Activated CD4-positive, alpha-beta T cell treated with anti-CD3 and anti-CD28 coated beads for 36 hours (primary cell): ENCODE measurements around the gene MRPL10. TPM values are rescaled to one million over a fixed set of nuclear protein-coding genes. Genes with fewer than 3 reads are reported as not detected.

Experiments used
- ATAC-seq: fragments of 200-7000 bp; cut with Tn5 transposase; one replicate; pipeline ENCODE4 v1.10.0; 2021; ENCODE audit warnings: mild to moderate bottlenecking, moderate library complexity
- CTCF ChIA-PET: fragments of 350-600 bp; sonication (Branson Sonifier 250); formaldehyde crosslinking; loops from one replicate; lab custom pipeline; 2021; ENCODE audit warnings: antibody characterized with exemption; lab: Charles Lee
- POLR2A ChIA-PET: fragments of 350-600 bp; sonication (Branson Sonifier 250); formaldehyde crosslinking; loops from one replicate; lab custom pipeline; 2021; ENCODE audit warnings: antibody characterized with exemption, inconsistent platforms; lab: Charles Lee
- DNase-seq: peaks from one replicate; pipeline ENCODE4 v3.0.0-alpha.2; 2020
- H3K27ac Mint-ChIP-seq: one replicate; pipeline ENCODE4 v1.8.0; 2021; ENCODE audit warnings: mixed read lengths
- H3K27me3 Mint-ChIP-seq: one replicate; pipeline ENCODE4 v1.8.0; 2021; ENCODE audit warnings: mixed read lengths
- H3K36me3 Mint-ChIP-seq: one replicate; pipeline ENCODE4 v1.8.0; 2021; ENCODE audit warnings: low read depth, mixed read lengths
- H3K4me1 Mint-ChIP-seq: one replicate; pipeline ENCODE4 v1.8.0; 2021; ENCODE audit warnings: mixed read lengths
- H3K4me3 Mint-ChIP-seq: one replicate; pipeline ENCODE4 v1.8.0; 2021; ENCODE audit warnings: mild to moderate bottlenecking, moderate library complexity, mixed read lengths
- H3K9me3 Mint-ChIP-seq: one replicate; pipeline ENCODE4 v1.8.0; 2021; ENCODE audit warnings: low read depth, mixed read lengths
- intact Hi-C, 2 experiments: fragments of 100-400 bp; cut with DNase I in 1 of 2; cut with micrococcal nuclease in 1 of 2; formaldehyde crosslinking; loops; one replicate each; pipeline versions ENCODE4 v1.14.2 to v1.15.1; 2022 to 2024; cut with DNase I, micrococcal nuclease
- total RNA-seq, 2 experiments: library from RNA; stranded (reverse); gene quantifications; one replicate each; pipeline ENCODE4 v1.2.3, GENCODE V29; 2021

MRPL10 gene
- total RNA-seq, 2 experiments from 2014 or later = 66.9 to 70.9 TPM

DNA sequence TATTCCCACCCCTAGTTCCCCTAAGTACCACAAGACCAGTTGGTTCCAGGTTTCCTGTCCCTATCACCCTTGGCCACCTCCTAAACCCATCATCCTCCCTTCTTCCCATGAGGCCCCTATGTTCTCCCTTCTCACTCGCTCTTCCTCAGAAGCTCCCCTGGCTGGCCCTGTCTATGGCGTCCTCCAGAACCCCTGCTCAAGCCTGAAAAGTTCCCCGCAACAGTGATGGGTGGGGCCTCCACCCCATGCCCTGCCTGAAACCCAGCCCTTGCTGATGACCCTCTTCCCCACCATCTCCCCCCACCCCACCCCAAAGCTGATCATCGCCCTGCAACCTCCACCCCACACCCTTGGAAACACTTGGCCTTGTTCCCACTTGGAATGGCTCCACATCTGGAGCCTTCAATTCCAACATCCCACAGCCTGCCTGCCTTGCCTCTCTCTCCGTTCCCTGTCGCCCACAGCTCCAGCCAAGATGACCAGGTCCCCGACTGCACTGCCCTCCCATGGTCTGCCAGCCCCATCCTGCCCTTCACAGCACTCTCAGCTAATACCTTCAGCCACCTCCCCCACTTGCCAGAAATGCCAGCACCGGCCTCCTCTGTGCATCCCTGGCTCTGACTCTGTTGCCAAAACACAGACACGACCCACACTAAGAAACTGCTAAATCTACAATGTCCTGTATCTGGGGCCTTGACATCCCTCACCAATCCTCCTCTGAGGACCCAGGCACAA lies 20.3 kb downstream of the MRPL10 start:
- H3K27ac Mint-ChIP-seq = peak overlapping the region; percentile 15
- peaks cover 8% of the 10 kb centered on the region for H3K4me1 Mint-ChIP-seq
- H3K27me3 Mint-ChIP-seq = no peaks in the 10 kb centered on the region
- H3K36me3 Mint-ChIP-seq = peaks cover 9% of the 10 kb centered on the region
- ChIA-PET POLR2A (no interaction called here), CTCF (no interaction called here)
- ATAC-seq (no peak), DNase-seq (peak; percentile 3)
- no peak overlapping the region for H3K4me3 Mint-ChIP-seq
- intact Hi-C loops = no loop called here
- no peaks in the 10 kb centered on the region for H3K9me3 Mint-ChIP-seq

DNA sequence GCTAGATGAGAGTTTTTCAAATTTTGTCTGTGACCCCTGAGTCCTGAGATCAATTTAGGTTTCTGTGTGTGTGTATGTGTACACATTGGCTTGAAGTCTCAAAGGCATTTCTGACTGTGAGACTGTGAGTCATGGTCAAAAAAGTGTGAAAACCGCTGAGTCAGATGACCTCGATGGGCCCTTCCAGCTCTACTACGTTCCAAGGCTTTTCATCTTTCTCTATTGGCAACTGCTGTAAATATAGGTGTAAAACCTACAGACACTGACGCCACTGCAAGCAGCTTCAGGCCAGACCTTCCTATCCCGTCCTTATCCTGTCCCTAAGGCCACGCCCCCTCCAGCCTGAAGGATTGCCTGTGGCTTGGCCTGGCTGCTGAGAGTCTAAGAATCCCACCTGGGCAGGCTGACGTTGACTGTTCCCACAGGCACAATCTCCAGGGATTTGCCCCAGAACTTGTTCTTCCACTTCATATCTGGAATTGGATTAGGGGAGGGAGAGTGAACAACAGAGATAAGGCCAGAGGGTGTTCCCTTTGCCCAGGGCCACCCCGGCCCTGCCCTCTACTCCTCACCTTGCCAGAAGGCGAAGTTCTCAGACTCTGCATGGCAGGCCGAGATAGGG lies 21.0 kb downstream of the MRPL10 start:
- Mint-ChIP-seq H3K36me3 (peaks cover 7% of the 10 kb centered on the region), H3K27me3 (no peaks in the 10 kb centered on the region), H3K9me3 (no peaks in the 10 kb centered on the region), H3K27ac (peak overlapping the region; percentile 64), H3K4me1 (peaks cover 8% of the 10 kb centered on the region), H3K4me3 (no peak overlapping the region)
- CTCF ChIA-PET = interaction anchor here (0.8 to 1.2 kb wide), 3 partner anchors 9 to 111 kb away, joined by 3 to 5 read pairs (median 3); no protein-coding TSS in a partner anchor
- DNase-seq (peak; percentile 63), ATAC-seq (peak; percentile 96)
- POLR2A ChIA-PET = interaction anchor here (0.8 kb wide), 1 partner anchor 85 kb away, joined by 3 read pairs; the partner anchor contains the start of gene SP2
- intact Hi-C loops = no loop called here

DNA sequence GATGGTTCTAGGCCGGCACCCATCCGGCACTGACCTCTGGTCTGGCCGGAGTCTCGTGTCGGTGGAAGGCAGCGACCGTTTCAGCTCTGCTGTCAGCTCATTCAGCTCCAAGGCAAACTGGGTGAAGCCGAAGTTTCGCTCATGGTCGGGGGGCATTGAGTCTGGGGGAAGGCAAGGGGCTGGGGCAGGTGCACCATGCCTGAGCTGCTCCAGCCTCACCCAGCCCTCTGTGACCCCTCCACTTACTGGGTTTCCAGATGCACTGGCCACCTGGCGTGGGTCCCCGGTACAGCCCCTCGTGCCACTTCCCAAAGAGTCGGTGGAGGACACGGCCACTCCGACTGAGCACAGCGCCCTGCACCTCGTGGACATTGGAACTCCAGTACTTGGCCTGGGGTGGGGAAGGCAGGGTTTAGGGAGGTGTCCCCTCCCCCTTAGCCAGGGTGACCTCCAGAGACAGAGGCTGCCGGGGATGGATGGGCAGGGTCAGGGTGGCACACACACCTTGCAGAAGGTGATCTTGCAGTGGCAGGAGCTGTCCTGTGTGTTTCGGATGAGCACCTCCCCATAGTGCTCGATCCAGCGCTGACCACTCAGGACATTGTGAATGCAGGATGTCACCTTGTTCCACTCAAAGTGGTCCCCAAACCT lies 22.4 kb downstream of the MRPL10 start:
- Mint-ChIP-seq H3K36me3 (peaks cover 7% of the 10 kb centered on the region), H3K27ac (no peak overlapping the region), H3K9me3 (no peaks in the 10 kb centered on the region), H3K4me1 (peaks cover 8% of the 10 kb centered on the region), H3K4me3 (no peak overlapping the region), H3K27me3 (no peaks in the 10 kb centered on the region)
- POLR2A ChIA-PET = interaction anchor here (0.6 kb wide), 1 partner anchor 208 kb away, joined by 3 read pairs; no protein-coding TSS in a partner anchor
- DNase-seq (no peak), ATAC-seq (no peak)
- CTCF ChIA-PET = no interaction called here
- intact Hi-C loops = loop anchor here in 1 of 2 experiments (10.0 kb wide), 1 partner anchor 144 kb away; no protein-coding TSS in a partner anchor

DNA sequence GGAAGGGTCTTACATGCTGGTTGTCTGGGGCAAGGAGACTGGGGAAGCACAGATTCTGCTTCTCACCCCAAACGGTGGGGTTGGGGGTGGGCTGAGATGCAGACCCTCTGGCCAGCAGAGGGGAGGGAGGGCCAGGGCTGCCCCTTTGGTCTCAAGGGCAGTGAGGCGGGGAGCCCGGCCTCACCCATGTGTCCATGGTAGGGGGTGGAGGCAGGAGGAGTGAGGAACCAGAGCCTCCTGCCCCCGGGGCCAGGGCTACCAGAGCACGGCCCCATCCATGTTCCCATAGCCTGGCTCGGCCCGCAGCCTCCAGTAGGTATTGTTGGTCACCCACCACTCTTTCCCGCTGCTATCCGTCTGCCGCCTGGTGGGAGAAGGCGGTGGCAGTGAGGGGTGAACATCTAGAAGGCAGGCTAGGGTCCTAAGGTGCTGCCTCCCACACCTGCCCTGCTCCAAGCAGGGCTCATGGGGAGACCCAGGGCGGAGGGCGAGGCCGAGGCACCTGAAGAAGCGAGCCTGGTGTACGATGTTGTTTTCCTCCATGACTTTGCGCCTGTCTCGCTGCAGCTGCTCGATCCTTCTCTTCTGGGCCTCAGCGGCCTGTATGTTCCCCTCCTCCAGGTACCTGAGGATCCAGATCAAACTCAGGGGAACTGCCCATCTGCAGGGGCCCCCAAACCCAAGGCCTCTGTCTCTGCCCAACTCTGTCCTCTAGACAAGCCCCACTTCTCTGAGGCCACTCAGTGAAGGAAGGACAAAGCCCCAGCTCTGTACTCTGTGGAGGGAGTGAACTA lies 23.1 kb downstream of the MRPL10 start:
- Mint-ChIP-seq H3K27me3 (no peaks in the 10 kb centered on the region), H3K9me3 (no peaks in the 10 kb centered on the region), H3K36me3 (peaks cover 7% of the 10 kb centered on the region), H3K4me3 (no peak overlapping the region), H3K4me1 (peaks cover 8% of the 10 kb centered on the region), H3K27ac (no peak overlapping the region)
- ATAC-seq = no peak
- ChIA-PET CTCF (no interaction called here), POLR2A (no interaction called here)
- no peak for DNase-seq
- intact Hi-C loops = loop anchor here in 1 of 2 experiments (10.0 kb wide), 1 partner anchor 143 kb away; no protein-coding TSS in a partner anchor

DNA sequence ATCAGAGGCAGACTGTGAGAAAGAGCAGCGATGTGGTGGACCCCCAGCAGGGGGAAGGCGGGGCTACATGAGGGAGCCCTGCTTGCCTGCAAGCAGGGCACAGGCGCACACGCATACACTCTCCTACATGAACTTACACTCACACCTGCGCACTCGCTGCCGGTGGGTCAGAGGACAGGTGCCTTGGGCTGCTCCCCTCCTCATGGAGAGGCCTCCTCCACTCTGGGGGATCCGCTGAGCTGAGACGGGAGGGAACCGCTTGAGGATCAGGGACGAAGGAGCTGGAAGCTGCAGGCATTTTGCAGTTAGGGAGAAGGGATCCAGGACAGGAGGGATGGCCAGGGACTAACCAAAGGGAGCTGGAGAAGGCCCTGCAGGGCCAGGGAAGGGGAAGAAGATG lies 23.9 kb downstream of the MRPL10 start:
- POLR2A ChIA-PET = no interaction called here
- ATAC-seq = no peak

DNA sequence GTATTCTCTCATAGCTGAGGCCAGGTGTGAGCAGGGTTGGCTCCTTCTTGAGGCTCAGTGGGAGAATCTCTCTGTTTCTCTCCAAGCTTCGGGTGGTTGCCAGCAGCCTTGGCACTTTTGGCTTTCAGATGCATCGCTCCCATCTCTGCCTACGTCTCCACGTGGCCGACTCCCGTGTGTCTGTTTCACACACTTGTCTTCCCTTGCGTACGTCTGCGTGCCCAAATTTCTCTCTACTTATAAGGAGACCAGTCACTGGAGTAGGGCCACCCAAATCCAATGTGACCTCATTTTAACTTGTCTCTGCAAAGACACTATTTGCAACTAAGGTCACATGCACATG lies 24.5 kb downstream of the MRPL10 start:
- intact Hi-C loops = loop anchor here in 1 of 2 experiments (10.0 kb wide), 1 partner anchor 142 kb away; no protein-coding TSS in a partner anchor
- H3K27ac Mint-ChIP-seq = no peak overlapping the region
- ATAC-seq = no peak
- no peaks in the 10 kb centered on the region for H3K9me3 Mint-ChIP-seq
- H3K4me1 Mint-ChIP-seq = peaks cover 8% of the 10 kb centered on the region
- no peaks in the 10 kb centered on the region for H3K27me3 Mint-ChIP-seq
- H3K36me3 Mint-ChIP-seq = peaks cover 7% of the 10 kb centered on the region
- ChIA-PET CTCF (no interaction called here), POLR2A (no interaction called here)
- no peak overlapping the region for H3K4me3 Mint-ChIP-seq
- no peak for DNase-seq

More for the DNA sequence above, 23.9 kb downstream of the MRPL10 start:
- intact Hi-C loops = loop anchor here in 1 of 2 experiments (10.0 kb wide), 1 partner anchor 143 kb away; no protein-coding TSS in a partner anchor
- H3K4me1 Mint-ChIP-seq = peaks cover 8% of the 10 kb centered on the region
- no peak overlapping the region for H3K4me3 Mint-ChIP-seq
- no peaks in the 10 kb centered on the region for H3K9me3 Mint-ChIP-seq
- DNase-seq = no peak
- CTCF ChIA-PET = no interaction called here
- H3K36me3 Mint-ChIP-seq = peaks cover 7% of the 10 kb centered on the region
- no peaks in the 10 kb centered on the region for H3K27me3 Mint-ChIP-seq
- no peak overlapping the region for H3K27ac Mint-ChIP-seq

DNA sequence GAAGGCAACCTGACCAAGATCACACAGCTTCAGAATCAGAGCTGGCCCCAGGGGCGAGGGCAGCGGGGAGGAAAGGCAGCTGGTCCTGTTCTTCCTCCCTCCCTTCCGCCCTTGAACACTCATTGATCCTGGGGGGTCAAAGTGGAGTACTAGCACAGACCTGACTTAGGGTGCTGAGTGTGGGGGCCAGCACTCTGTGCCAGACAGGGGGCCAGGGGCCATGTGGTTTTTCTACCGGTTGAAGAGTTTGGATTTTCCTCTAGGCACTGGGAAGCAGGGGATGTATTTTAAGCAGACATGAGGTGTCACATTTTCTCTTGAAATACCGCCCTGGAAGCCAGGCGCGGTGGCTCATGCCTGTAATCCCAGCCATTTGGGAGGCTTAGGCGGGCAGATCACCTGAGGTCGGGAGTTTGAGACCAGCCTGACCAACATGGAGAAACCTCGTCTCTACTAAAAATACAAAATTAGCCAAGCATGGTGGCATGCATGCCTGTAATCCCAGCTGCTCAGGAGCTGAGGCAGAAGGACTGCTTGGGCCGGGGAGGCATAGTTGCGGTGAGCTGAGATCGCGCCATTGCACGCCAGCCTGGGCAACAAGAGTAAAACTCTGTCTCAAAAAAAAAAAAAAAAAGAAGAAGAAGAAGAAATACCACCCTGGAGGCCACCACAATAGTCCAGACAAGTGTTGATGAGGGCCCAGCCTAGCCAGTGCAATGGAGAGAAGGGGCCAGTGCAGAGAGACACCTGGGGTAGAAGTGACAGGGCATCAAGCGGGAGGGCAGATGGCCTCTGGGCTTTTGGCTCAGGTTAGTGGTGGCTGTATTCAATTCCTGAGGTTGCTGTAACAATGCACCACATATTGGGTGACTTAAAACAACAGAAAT lies 25.1 kb downstream of the MRPL10 start:
- Mint-ChIP-seq H3K9me3 (no peaks in the 10 kb centered on the region), H3K4me1 (peaks cover 8% of the 10 kb centered on the region), H3K27ac (no peak overlapping the region), H3K27me3 (no peaks in the 10 kb centered on the region), H3K4me3 (no peak overlapping the region), H3K36me3 (peaks cover 7% of the 10 kb centered on the region)
- POLR2A ChIA-PET = no interaction called here
- intact Hi-C loops = loop anchor here in 1 of 2 experiments (10.0 kb wide), 1 partner anchor 141 kb away; no protein-coding TSS in a partner anchor
- CTCF ChIA-PET = no interaction called here
- DNase-seq (no peak), ATAC-seq (no peak)

DNA sequence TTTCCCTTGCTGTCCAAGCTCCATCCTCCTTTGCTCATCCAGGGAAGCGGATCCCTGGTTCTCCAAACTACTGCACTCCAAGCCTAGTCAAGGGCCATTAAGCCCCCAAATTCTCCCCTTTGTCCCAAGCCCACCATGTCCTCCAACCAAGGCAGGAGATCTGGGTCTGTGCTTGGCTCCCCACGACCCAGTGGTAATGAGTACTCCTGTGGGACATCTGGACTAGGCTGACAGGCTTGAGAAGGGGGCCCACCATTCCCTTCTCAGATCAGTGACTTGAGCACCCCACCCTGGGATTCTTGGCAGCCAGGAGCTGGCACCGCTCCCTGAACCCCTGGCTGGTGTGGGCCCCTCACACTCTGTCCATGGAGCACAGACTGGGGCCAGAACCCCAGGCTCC lies 26.9 kb downstream of the MRPL10 start:
- no peaks in the 10 kb centered on the region for H3K27me3 Mint-ChIP-seq
- ChIA-PET POLR2A (no interaction called here), CTCF (no interaction called here)
- DNase-seq = no peak
- H3K36me3 Mint-ChIP-seq = peaks cover 4% of the 10 kb centered on the region
- H3K27ac Mint-ChIP-seq = no peak overlapping the region
- H3K4me1 Mint-ChIP-seq = no peaks in the 10 kb centered on the region
- intact Hi-C loops = loop anchor here (5.0 to 10.0 kb wide), 4 partner anchors 67 to 572 kb away; no protein-coding TSS in a partner anchor
- H3K9me3 Mint-ChIP-seq = no peaks in the 10 kb centered on the region
- no peak for ATAC-seq
- no peak overlapping the region for H3K4me3 Mint-ChIP-seq

DNA sequence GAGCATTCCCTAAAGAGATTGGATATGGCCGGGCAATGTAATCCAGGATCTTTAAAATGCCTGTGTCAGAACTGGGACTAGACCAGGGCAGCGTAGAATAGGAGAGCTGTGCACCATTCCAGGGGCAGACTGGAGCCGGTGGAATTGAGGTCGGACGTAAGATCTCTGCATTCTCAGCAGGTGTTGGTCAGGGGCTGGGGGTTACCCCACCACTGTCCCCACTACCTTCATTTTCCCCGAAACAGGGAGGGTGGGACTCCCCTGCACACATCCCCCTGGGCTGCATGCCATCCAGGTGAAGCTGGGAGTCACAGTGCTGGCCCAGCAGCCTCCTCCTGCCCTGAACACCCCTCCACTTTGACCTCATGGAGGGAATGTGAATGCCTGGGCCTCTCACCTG lies 27.6 kb downstream of the MRPL10 start:
- Mint-ChIP-seq H3K9me3 (no peaks in the 10 kb centered on the region), H3K4me3 (no peak overlapping the region), H3K27me3 (no peaks in the 10 kb centered on the region), H3K36me3 (peaks cover 4% of the 10 kb centered on the region), H3K4me1 (no peaks in the 10 kb centered on the region), H3K27ac (no peak overlapping the region)
- intact Hi-C loops = loop anchor here (2.0 to 10.0 kb wide), 5 partner anchors 66 to 571 kb away; no protein-coding TSS in a partner anchor
- POLR2A ChIA-PET = no interaction called here
- DNase-seq (no peak), ATAC-seq (no peak)
- CTCF ChIA-PET = no interaction called here

DNA sequence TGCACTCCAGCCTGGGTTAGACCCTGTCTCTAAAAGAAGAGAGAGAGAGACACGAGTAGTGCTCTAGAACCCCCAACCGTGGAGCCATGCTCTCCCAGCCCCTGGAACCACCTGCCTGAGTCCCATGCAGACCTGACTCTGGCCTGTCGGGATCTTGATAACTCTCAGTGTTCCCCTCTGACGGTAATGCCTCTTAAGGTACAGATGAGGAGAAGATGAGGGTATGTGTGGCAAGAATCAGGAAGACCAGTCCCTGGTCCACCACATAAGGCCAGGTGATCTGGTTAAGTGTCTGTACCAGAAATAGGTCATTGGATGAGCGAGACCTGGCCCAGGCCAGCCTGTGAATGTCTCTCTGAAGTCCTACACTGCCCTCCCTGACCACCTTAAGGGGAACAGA lies 28.1 kb downstream of the MRPL10 start:
- ATAC-seq (no peak), DNase-seq (no peak)
- Mint-ChIP-seq H3K4me3 (no peak overlapping the region), H3K27ac (no peak overlapping the region), H3K4me1 (no peaks in the 10 kb centered on the region), H3K9me3 (no peaks in the 10 kb centered on the region), H3K27me3 (no peaks in the 10 kb centered on the region), H3K36me3 (peaks cover under 1% of the 10 kb centered on the region)
- intact Hi-C loops = loop anchor here (2.0 to 10.0 kb wide), 5 partner anchors 66 to 571 kb away; no protein-coding TSS in a partner anchor
- ChIA-PET POLR2A (no interaction called here), CTCF (interaction anchor here (0.6 to 2.1 kb wide), 3 partner anchors 13 to 146 kb away, joined by 4 to 6 read pairs (median 4); no protein-coding TSS in a partner anchor)
